ENCODE measurements around the gene UBAC1.
A peak's percentile ranks its signal among the peaks of the same experiment; 100 is the strongest.
"Not testable (repeated sequence)": the region's sequence is repeated elsewhere in the genome, so short reads cannot be mapped to it uniquely, and the experiment has no call there.

Gene UBAC1

GRCh38 chr9:135962696-135963307, 1.6 kb upstream of the UBAC1 start:
- DNase-seq (ENCODE audit: insufficient read length) (no peak), FAIRE-seq (no peak)
- TF ChIP-seq POLR2AphosphoS5 (IDR thresholded peaks at IDR 0.05; ENCODE audit: low read depth, low read length) (no peak), POLR2A (IDR thresholded peaks at IDR 0.05; ENCODE audit: low read depth, low read length) (no peak), TAF1 (IDR thresholded peaks at IDR 0.05; ENCODE audit: borderline replicate concordance, low read depth, low read length) (no peak)

GRCh38 chr9:135961811-135962695, 880 bp upstream of the UBAC1 start:
- FAIRE-seq (no peak), DNase-seq (ENCODE audit: insufficient read length) (no peak)
- TF ChIP-seq TAF1 (IDR thresholded peaks at IDR 0.05; ENCODE audit: borderline replicate concordance, low read depth, low read length) (no peak), POLR2A (IDR thresholded peaks at IDR 0.05; ENCODE audit: low read depth, low read length) (no peak), POLR2AphosphoS5 (IDR thresholded peaks at IDR 0.05; ENCODE audit: low read depth, low read length) (no peak)

GRCh38 chr9:135960411-135961276, 529 bp downstream of the UBAC1 start:
- peak; percentile 57; the same call in 1 of the 2 replicates for TF ChIP-seq POLR2A (IDR thresholded peaks at IDR 0.05; ENCODE audit: low read depth, low read length)
- no peak for TF ChIP-seq POLR2AphosphoS5 (IDR thresholded peaks at IDR 0.05; ENCODE audit: low read depth, low read length)
- DNase-seq (ENCODE audit: insufficient read length) (no peak), FAIRE-seq (no peak)

- no peak for TF ChIP-seq TAF1 (IDR thresholded peaks at IDR 0.05; ENCODE audit: borderline replicate concordance, low read depth, low read length)
- no peak for TF ChIP-seq POLR2A (IDR thresholded peaks at IDR 0.05; ENCODE audit: low read depth, low read length)
- DNase-seq (ENCODE audit: insufficient read length): no peak
- FAIRE-seq: no peak
Observed at GRCh38 chr9:135959814-135960213, 1.4 kb downstream of the UBAC1 start.

- TF ChIP-seq POLR2AphosphoS5 (IDR thresholded peaks at IDR 0.05; ENCODE audit: low read depth, low read length) (no peak), POLR2A (IDR thresholded peaks at IDR 0.05; ENCODE audit: low read depth, low read length) (no peak), TAF1 (IDR thresholded peaks at IDR 0.05; ENCODE audit: borderline replicate concordance, low read depth, low read length) (no peak)
- FAIRE-seq: no peak
- DNase-seq (ENCODE audit: insufficient read length): no peak
Observed at GRCh38 chr9:135958485-135958884, 2.7 kb downstream of the UBAC1 start.

- FAIRE-seq (no peak), DNase-seq (ENCODE audit: insufficient read length) (no peak)
- TF ChIP-seq POLR2A (IDR thresholded peaks at IDR 0.05; ENCODE audit: low read depth, low read length): no peak
- no peak for TF ChIP-seq POLR2AphosphoS5 (IDR thresholded peaks at IDR 0.05; ENCODE audit: low read depth, low read length)
- TF ChIP-seq TAF1 (IDR thresholded peaks at IDR 0.05; ENCODE audit: borderline replicate concordance, low read depth, low read length): no peak
Observed at GRCh38 chr9:135957431-135957830, 3.7 kb downstream of the UBAC1 start.

GRCh38 chr9:135956802-135957174, 4.4 kb downstream of the UBAC1 start:
- FAIRE-seq (no peak), DNase-seq (ENCODE audit: insufficient read length) (no peak)
- TF ChIP-seq POLR2A (IDR thresholded peaks at IDR 0.05; ENCODE audit: low read depth, low read length): no peak
- no peak for TF ChIP-seq POLR2AphosphoS5 (IDR thresholded peaks at IDR 0.05; ENCODE audit: low read depth, low read length)
- no peak for TF ChIP-seq TAF1 (IDR thresholded peaks at IDR 0.05; ENCODE audit: borderline replicate concordance, low read depth, low read length)

GRCh38 chr9:135955934-135956801, 5.0 kb downstream of the UBAC1 start:
- no peak for TF ChIP-seq POLR2A (IDR thresholded peaks at IDR 0.05; ENCODE audit: low read depth, low read length)
- TF ChIP-seq POLR2AphosphoS5 (IDR thresholded peaks at IDR 0.05; ENCODE audit: low read depth, low read length): no peak
- TF ChIP-seq TAF1 (IDR thresholded peaks at IDR 0.05; ENCODE audit: borderline replicate concordance, low read depth, low read length): no peak
- DNase-seq (ENCODE audit: insufficient read length) (no peak), FAIRE-seq (no peak)

GRCh38 chr9:135952664-135953206, 8.4 kb downstream of the UBAC1 start:
- FAIRE-seq (no peak), DNase-seq (ENCODE audit: insufficient read length) (no peak)
- TF ChIP-seq POLR2AphosphoS5 (IDR thresholded peaks at IDR 0.05; ENCODE audit: low read depth, low read length) (no peak), POLR2A (IDR thresholded peaks at IDR 0.05; ENCODE audit: low read depth, low read length) (no peak), TAF1 (IDR thresholded peaks at IDR 0.05; ENCODE audit: borderline replicate concordance, low read depth, low read length) (no peak)

GRCh38 chr9:135951889-135952663, 9.1 kb downstream of the UBAC1 start:
- no peak for FAIRE-seq
- no peak for DNase-seq (ENCODE audit: insufficient read length)
- TF ChIP-seq TAF1 (IDR thresholded peaks at IDR 0.05; ENCODE audit: borderline replicate concordance, low read depth, low read length) (no peak), POLR2AphosphoS5 (IDR thresholded peaks at IDR 0.05; ENCODE audit: low read depth, low read length) (no peak), POLR2A (IDR thresholded peaks at IDR 0.05; ENCODE audit: low read depth, low read length) (no peak)

GRCh38 chr9:135951310-135951709, 9.9 kb downstream of the UBAC1 start:
- not testable (repeated sequence) for DNase-seq (ENCODE audit: insufficient read length); FAIRE-seq

- FAIRE-seq: not testable (repeated sequence)
Observed at GRCh38 chr9:135950841-135951240, 10.3 kb downstream of the UBAC1 start.

More at GRCh38 chr9:135950841-135951240, 10.3 kb downstream of the UBAC1 start:
- DNase-seq (ENCODE audit: insufficient read length): not testable (repeated sequence)

All from GM12892 (cell line).